NT2/D1 (cell line): Measurements from ENCODE around the gene AGAP1.

Source experiments
- DNase-seq: peaks from one replicate; pipeline ENCODE4 v3.0.0-alpha.2; 2011; ENCODE audit warnings: low read depth, low spot score
- H3K27me3 ChIP-seq: 2 replicates; pipeline ENCODE4 v1.6.0; 2011; ENCODE audit warnings: mild to moderate bottlenecking; ENCODE audit not compliant: insufficient read length, insufficient read depth
- H3K36me3 ChIP-seq: 2 replicates; pipeline ENCODE4 v1.6.1; 2011; ENCODE audit warnings: mild to moderate bottlenecking, low read length, mixed read lengths; ENCODE audit not compliant: insufficient read depth, insufficient read length
- H3K4me1 ChIP-seq: 2 replicates; pipeline ENCODE4 v1.5.1; 2011; ENCODE audit not compliant: insufficient read depth, insufficient read length
- H3K4me3 ChIP-seq: 2 replicates; pipeline ENCODE4 v1.5.1; 2011; ENCODE audit warnings: low read depth; ENCODE audit not compliant: insufficient read length
- H3K9ac ChIP-seq: 2 replicates; pipeline ENCODE4 v1.6.0; 2011; ENCODE audit warnings: low read depth; ENCODE audit not compliant: insufficient read length
- H3K9me3 ChIP-seq: 2 replicates; pipeline ENCODE4 v1.5.1; 2011; ENCODE audit warnings: mild to moderate bottlenecking, low read length; ENCODE audit not compliant: insufficient read depth
- SUZ12 ChIP-seq: IDR thresholded peaks from 2 replicates; pipeline ENCODE4 v1.6.1; 2011; ENCODE audit not compliant: insufficient read length, insufficient read depth; ENCODE audit errors: extremely low read depth
- YY1 ChIP-seq: IDR thresholded peaks from 2 replicates; pipeline ENCODE4 v1.6.1; 2011; ENCODE audit not compliant: insufficient read length, insufficient read depth
- ZNF274 ChIP-seq: IDR thresholded peaks from 2 replicates; pipeline ENCODE4 v1.6.1; 2011; ENCODE audit warnings: mild to moderate bottlenecking, low read depth, low read length

Gene AGAP1

DNA sequence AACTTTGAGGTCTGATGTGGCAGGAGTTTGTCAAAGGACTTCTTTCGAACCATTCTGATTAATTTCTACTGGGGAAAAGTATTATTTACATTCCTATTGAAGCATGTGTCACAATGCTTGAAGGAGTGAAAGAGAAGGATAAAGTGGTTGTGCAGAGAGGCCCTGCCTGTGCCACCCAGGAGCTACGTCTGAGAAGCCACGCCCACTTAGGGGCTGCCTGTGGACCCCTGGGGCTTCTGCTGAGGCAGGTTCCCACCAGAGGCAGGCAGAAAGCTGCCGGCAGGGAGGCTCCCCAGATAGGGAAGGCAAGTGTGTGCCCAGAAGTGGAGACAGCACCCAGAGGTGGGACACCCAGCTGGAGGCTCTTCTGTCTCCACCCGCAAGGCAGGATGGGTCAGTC is 627.0 kb downstream of the AGAP1 start:
- peaks cover 33% of the 10 kb centered on the region for H3K27me3 ChIP-seq
- H3K4me3 ChIP-seq = no peak overlapping the region
- no peak overlapping the region for H3K9ac ChIP-seq
- H3K4me1 ChIP-seq = peaks cover 6% of the 10 kb centered on the region
- DNase-seq = no peak
- peaks cover 10% of the 10 kb centered on the region for H3K36me3 ChIP-seq
- TF ChIP-seq ZNF274 (no peak), YY1 (no peak), SUZ12 (no peak)
- H3K9me3 ChIP-seq = no peaks in the 10 kb centered on the region

DNA sequence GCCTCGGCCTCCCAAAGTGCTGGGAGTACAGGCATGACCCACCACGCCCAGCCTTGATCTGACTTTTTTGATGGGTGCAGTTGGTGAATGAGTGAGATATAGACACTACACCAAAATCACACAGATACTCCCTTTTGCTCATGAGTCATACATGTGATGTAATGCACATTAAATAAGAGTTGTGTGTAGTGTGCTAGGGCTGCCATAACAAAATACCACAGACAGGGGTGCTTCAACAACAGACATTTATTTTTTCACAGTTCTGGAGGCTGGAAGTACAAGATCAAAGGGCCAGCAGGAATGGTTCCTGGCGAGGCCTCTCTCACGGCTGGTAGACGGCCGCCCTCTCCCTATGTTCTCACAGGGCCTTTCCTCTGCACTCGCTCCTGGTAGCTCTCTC is 627.7 kb downstream of the AGAP1 start:
- Histone ChIP-seq H3K4me3 (no peak overlapping the region), H3K27me3 (peaks cover 31% of the 10 kb centered on the region), H3K4me1 (peaks cover 6% of the 10 kb centered on the region), H3K9me3 (no peaks in the 10 kb centered on the region), H3K9ac (no peak overlapping the region), H3K36me3 (peaks cover 10% of the 10 kb centered on the region)
- DNase-seq = no peak
- no peak for TF ChIP-seq SUZ12
- TF ChIP-seq ZNF274 = no peak
- TF ChIP-seq YY1 = no peak

GRCh38 chr2:236122236-236122635 is 628.4 kb downstream of the AGAP1 start:
- peaks cover 25% of the 10 kb centered on the region for H3K27me3 ChIP-seq
- no peak overlapping the region for H3K4me3 ChIP-seq
- H3K4me1 ChIP-seq = peaks cover 6% of the 10 kb centered on the region
- H3K36me3 ChIP-seq = peaks cover 10% of the 10 kb centered on the region
- DNase-seq = no peak
- TF ChIP-seq SUZ12 = no peak
- TF ChIP-seq ZNF274 = no peak
- no peak for TF ChIP-seq YY1
- no peak overlapping the region for H3K9ac ChIP-seq
- H3K9me3 ChIP-seq = no peaks in the 10 kb centered on the region

DNA sequence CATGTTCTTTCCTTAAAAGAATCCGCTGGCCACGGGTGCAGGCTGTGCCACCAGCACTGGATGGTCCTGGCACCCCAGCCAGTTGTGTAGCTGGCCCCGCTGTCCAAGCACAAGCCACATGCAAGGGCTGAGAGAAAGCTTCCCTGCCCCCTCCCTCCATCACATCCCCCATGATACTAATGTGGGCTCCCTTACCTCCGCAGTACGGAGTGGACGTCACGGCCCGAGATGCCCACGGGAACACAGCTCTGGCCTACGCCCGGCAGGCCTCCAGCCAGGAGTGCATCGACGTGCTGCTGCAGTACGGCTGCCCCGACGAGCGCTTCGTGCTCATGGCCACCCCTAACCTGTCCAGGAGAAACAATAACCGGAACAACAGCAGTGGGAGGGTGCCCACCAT is 629.9 kb downstream of the AGAP1 start:
- H3K9ac ChIP-seq = no peak overlapping the region
- peaks cover 10% of the 10 kb centered on the region for H3K36me3 ChIP-seq
- peaks cover 15% of the 10 kb centered on the region for H3K27me3 ChIP-seq
- no peak for TF ChIP-seq YY1
- TF ChIP-seq ZNF274 = no peak
- no peak for TF ChIP-seq SUZ12
- H3K4me3 ChIP-seq = no peak overlapping the region
- H3K9me3 ChIP-seq = no peaks in the 10 kb centered on the region
- no peak for DNase-seq
- H3K4me1 ChIP-seq = peaks cover 13% of the 10 kb centered on the region

GRCh38 chr2:236124182-236124893 is 630.5 kb downstream of the AGAP1 start:
- no peak for TF ChIP-seq ZNF274
- no peak for TF ChIP-seq YY1
- TF ChIP-seq SUZ12 = no peak
- Histone ChIP-seq H3K36me3 (peaks cover 10% of the 10 kb centered on the region), H3K9me3 (no peaks in the 10 kb centered on the region), H3K27me3 (peaks cover 11% of the 10 kb centered on the region), H3K4me3 (no peak overlapping the region), H3K9ac (no peak overlapping the region), H3K4me1 (peaks cover 10% of the 10 kb centered on the region)
- DNase-seq = no peak

DNA sequence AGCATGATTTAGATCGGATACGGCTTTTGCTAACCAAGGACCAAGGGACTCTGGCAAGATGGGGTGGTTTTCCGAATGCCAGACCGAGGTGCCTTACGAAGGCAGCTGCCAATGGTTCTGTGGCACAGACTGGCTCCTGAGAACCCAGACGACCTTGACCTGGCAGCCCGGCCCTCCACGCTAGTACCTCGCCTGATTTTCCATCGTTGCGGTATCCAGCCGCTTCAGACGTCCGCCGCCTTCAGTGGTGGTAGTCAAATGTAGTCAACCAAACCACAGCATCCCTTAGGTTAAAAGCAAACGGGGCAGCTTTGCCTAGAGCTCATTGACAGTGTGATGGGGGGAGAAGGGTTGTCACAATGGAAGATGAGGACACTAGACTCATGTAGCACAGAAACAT is 631.7 kb downstream of the AGAP1 start:
- DNase-seq = no peak
- Histone ChIP-seq H3K9me3 (no peaks in the 10 kb centered on the region), H3K4me1 (peaks cover 8% of the 10 kb centered on the region), H3K27me3 (peaks cover 1% of the 10 kb centered on the region), H3K4me3 (no peak overlapping the region), H3K9ac (no peak overlapping the region), H3K36me3 (peaks cover 10% of the 10 kb centered on the region)
- no peak for TF ChIP-seq SUZ12
- TF ChIP-seq YY1 = no peak
- TF ChIP-seq ZNF274 = no peak

DNA sequence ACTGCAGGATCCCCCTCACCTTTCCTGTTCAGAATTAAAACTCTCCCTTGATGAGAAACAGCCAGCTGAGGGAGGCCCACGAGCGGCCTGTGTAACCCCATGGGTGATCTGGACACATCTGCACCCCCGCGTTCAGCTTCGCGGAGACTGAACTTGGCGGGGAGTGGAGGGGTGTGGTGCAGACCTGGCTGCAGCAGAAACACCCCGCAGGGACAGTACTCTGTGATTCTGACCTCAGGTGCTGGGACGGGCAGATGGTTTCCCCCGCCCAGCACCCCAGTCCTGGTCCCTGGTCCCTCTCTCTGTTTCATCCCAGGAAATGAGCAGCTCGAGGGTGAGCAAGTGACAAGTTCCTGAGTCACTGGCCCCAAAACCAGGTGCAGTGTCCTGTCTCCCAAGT is 633.2 kb downstream of the AGAP1 start:
- no peak for DNase-seq
- no peak for TF ChIP-seq YY1
- no peak for TF ChIP-seq ZNF274
- no peak for TF ChIP-seq SUZ12
- H3K9ac ChIP-seq = no peak overlapping the region

GRCh38 chr2:236128321-236128720 is 634.5 kb downstream of the AGAP1 start:
- Histone ChIP-seq H3K4me1 (peaks cover 11% of the 10 kb centered on the region), H3K27me3 (no peaks in the 10 kb centered on the region), H3K4me3 (no peak overlapping the region), H3K9ac (no peak overlapping the region), H3K9me3 (no peaks in the 10 kb centered on the region), H3K36me3 (peaks cover 10% of the 10 kb centered on the region)
- TF ChIP-seq SUZ12 (no peak), YY1 (no peak), ZNF274 (no peak)
- no peak for DNase-seq

More for the DNA sequence above, 633.2 kb downstream of the AGAP1 start:
- H3K27me3 ChIP-seq = no peaks in the 10 kb centered on the region
- H3K36me3 ChIP-seq = peaks cover 10% of the 10 kb centered on the region
- H3K9me3 ChIP-seq = no peaks in the 10 kb centered on the region
- H3K4me3 ChIP-seq = no peak overlapping the region
- peaks cover 11% of the 10 kb centered on the region for H3K4me1 ChIP-seq
